Fibroblast of skin of left quadriceps (primary cell): ENCODE results near the gene RAVER1.
"Not testable (repeated sequence)": the region's sequence is repeated elsewhere in the genome, so short reads cannot be mapped to it uniquely, and the experiment has no call there.

Experiments
- DNase-seq, 2 experiments: peaks; one replicate each; pipeline ENCODE4 v3.0.0-alpha.2; 2013; ENCODE audit warnings: low read depth in 2 of 2

RAVER1 gene

GRCh38 chr19:10343495-10343894 is 10.2 kb upstream of the RAVER1 start:
- DNase-seq, result no peak

DNA sequence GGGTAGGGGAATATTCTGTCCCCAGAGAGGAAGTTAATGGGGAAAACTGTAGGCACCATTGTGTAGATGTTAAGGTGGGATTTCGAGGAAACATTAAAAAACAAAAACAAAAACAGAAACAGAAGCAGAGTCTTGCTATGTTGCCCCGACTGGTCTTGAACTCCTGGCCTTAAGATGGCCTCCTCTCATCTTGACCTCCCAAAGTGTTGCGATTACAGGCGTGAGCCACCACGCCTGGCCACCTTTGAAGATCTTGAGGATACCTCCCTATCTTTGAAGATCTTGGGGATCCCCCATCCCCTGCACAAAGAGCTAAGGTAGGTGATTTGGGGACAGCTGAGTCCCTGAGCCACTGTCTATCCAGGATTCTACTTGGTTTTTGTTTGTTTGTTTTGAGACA is 6.6 kb upstream of the RAVER1 start:
- DNase-seq, result no peak

GRCh38 chr19:10339380-10339960 is 6.1 kb upstream of the RAVER1 start, which contains the start of gene ICAM3:
TSS of gene ICAM3 (minus strand) at chr19:10339624. CDS start at chr19:10339614, 10 bp downstream.
- DNase-seq, result no peak

GRCh38 chr19:10338940-10339339 is 5.6 kb upstream of the RAVER1 start:
- DNase-seq, result no peak

- not testable (repeated sequence) for DNase-seq
Observed at GRCh38 chr19:10336725-10337124, 3.4 kb upstream of the RAVER1 start.

GRCh38 chr19:10335352-10335985 is 2.1 kb upstream of the RAVER1 start:
- DNase-seq, result no peak

DNA sequence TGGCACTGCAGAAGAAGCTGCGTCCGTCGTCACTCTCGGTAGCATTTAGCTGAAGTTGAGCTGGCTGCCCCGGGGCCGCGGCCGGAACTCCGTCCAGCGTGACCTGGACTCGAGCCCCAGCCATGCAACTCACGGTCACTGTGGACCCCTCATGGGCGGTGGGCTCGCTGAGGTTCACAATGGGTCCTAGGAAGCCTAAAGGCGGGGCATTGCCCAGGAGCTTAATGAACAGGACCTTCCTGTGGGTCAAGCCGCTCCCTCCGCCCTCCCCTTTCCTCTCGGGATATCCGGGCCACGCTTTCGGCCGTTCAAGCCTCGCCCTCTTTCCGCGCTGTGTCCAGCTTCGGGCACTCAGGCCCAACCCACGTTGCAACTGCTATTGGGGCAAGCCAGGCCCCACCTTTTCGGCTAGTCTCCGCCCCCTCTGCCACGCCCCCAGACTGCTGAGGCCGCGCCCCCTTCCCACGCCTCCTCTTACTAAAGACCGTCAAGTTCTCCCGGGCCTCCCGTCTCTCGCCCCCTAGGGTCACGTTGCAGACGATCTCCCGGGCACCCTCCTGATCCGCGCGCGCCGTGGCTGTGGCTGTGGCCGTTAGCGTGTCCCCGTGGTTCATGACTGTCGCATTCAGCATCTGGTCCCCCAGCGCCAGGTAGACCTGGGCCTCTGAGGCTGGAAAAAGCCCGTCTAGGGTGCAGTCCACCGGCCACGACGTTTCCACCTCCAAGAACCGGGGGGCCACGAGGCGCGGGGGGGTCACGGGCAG is 1.4 kb upstream of the RAVER1 start:
- DNase-seq, result peak; percentile 68 to 70

DNA sequence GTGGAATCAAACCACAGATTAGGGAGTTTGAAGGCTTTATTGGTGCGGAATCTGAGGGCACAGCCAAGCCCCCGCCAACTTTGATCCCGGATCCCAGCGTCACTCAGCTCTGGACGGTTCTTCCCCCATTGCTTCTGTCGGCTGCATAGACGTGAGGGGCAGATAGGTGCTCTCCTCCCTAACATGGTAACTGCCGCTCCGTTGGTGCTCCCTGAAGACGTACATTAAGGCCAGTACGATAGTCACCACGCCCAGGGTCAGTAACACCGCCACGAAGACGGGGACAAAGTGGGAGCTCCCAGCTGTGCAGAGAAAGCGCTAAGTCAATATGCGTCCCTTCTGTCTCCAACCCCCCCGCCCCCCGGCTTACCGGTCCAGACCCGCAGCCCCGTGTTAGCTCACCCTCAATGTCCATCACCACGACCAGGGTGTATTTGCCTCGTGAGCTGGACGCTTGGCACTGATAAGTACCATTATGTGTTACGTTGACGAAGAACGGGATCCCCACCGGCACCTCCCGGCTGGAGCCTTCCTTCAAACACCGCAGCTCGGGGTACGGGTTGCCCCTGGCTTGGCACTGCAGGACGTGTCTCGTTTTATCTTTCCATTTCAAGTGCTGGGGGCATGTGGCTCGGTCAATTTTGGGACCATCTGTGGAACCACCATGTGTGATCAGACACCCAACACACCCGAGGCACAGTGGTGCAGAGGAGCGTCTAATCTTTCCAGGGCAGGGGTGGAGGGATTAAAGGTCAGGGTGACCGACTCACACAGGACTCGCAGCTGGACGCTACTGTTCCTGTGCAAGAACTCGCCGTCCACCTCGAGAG is 644 bp upstream of the RAVER1 start:
- no peak for DNase-seq

DNA sequence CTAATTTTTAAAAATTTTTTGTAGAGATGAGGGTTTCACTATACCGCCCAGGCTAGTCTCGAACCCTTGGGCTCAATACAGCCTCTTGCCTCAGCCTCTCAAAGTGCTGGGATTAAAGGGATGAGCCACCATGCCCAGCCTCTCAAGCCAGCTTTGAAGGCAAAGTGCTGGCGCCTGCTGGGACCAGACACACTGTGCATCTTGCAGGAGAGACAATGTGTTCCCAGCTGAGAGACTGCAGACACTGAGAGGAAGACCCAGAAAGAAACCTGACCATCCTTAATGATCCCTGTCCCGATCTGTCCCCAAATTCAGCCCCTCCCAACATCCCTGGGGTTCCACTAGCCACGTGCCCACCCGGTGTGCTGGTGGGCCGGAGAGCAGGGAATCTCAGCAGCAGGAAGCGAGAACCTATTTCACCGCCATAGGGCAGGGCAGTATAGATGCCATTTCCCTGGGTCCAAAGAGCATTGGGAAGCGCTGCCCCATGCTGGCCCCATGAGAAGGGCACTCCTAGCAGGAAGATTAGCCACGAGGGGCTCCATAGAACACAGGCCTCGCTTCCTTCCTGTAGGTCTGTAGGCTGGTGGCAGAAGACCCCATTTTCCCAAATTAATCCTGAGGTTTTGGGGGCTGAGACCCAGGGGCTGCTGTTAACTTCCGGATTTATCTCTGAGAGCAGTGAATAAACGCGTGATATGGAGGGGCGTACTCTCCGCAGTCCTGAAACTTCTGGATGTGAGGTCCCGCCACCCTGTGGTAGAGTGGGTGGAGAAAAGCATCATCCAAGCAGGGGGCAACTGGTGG is 968 bp downstream of the RAVER1 start:
- DNase-seq, result no peak

- DNase-seq, result no peak
Observed at GRCh38 chr19:10329555-10329954, 3.8 kb downstream of the RAVER1 start.

- no peak for DNase-seq
Observed at GRCh38 chr19:10328558-10329429, 4.5 kb downstream of the RAVER1 start.

DNA sequence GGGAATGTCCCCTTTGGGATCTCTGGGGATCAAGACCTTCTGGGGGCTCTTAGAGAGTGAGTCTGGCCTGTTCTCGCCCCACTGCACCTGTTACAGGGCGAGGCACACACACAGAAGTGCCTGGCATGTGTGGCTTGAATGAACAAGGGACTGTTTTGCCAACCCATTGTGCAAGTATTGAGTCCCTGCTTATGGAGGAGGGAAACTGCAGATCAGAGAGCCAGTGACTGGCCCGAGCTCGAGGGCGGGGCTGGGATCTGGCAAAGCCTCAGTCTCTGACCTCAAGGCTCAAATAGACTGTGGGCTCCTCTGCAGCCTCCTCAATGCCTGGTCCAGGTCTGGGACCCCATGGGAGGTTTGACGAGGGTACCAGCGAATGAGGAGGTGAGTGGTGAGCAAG is 5.5 kb downstream of the RAVER1 start:
- DNase-seq, result no peak

GRCh38 chr19:10325732-10326131 is 7.6 kb downstream of the RAVER1 start:
- no peak for DNase-seq

- DNase-seq, result no peak
Observed at GRCh38 chr19:10321874-10322835, 11.2 kb downstream of the RAVER1 start.

DNA sequence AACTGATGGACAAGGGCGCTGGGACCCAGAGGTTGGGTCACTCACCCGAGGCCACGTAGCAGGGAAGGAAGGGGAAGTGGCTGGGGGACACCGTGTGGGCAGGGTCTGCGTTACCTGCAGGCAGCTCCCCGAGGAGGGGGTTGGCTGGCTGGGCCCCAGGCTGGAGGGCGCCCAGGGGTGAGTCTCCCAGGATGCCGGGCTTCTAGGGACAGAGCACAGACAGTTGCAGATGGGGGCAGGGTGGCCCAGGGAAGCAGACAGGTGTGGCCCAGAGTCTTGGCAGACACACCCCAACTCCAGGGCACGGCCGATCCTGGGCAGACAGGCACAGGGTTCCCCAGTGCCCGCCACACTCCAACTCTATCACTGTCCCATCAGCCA is 11.9 kb downstream of the RAVER1 start:
- no peak for DNase-seq

DNA sequence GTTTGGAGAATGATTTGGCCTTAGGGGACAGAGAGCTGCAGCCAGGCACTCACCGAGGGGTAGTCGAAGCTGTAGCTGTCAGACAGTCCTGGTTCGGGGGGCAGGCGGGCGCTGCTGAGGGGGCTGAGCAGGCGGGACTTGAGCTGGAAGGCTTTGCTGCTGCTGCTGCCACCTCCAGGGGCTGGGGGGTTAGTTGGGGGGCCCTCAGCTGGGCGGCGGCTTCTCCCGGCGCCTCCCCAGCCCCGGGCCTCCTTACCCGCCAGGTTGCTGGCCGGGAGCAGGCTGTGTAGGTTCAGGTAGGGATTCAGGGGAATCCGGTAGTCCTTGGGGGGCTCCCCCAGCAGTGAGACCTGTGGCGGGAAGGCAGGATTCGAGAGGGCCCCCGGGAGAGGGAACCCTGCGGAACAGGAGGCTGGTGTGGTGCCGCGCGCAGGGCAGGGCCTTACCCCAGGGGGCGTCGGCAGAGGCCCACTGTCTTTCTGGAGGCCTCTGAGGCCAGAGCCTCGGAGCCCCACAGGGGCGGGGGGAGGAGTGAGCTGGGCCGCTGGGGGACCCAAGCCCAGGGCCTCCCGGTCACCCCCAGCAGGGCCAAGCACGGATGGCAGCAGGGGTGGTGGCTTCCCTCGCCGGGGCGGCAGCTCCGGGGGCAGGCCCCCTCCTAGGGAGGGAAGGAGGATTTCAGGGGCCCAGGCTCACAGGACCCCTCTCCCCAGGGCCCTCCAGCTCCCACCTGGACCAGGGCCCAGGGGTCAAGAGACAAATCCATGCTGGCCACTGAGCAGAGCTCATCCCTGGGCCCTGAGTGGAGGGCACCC is 12.5 kb downstream of the RAVER1 start:
- DNase-seq, result no peak

- no peak for DNase-seq
Observed at GRCh38 chr19:10318807-10319682, 14.3 kb downstream of the RAVER1 start.
